ENCODE results near the gene ADAP1. TPM values are rescaled to one million over a fixed set of nuclear protein-coding genes. Genes with fewer than 3 reads are reported as not detected.

The ADAP1 gene
- total RNA-seq, 2 donors from 2014 or later = 24.5 to 24.6 TPM

GRCh38 chr7:883055-884021 is 71.1 kb downstream of the ADAP1 start:
- peaks cover 7 to 39% of the 10 kb centered on the region in 2 donors for H3K4me1 ChIP-seq (ENCODE audit: control insufficient read depth in 1 of 2, low read depth in 2 of 2)
- no peak overlapping the region for H3K27ac ChIP-seq
- no peaks in the 10 kb centered on the region for H3K27me3 ChIP-seq (replicated peaks; ENCODE audit: insufficient read depth)
- H3K9me3 ChIP-seq = no peaks in the 10 kb centered on the region
- no peak for ATAC-seq (ENCODE audit: insufficient number of reproducible peaks, low FRiP score, low read depth)
- DNase-seq (ENCODE audit: low spot score) = no peak
- peaks cover 25% of the 10 kb centered on the region for H3K36me3 ChIP-seq
- H3K4me3 ChIP-seq = no peak overlapping the region
- no peak for TF ChIP-seq CTCF (IDR thresholded peaks at IDR 0.05)

GRCh38 chr7:882336-883035 is 72.0 kb downstream of the ADAP1 start:
- no peaks in the 10 kb centered on the region for H3K9me3 ChIP-seq
- no peaks in the 10 kb centered on the region for H3K27me3 ChIP-seq (replicated peaks; ENCODE audit: insufficient read depth)
- peaks cover 10 to 45% of the 10 kb centered on the region in 2 donors for H3K4me1 ChIP-seq (ENCODE audit: control insufficient read depth in 1 of 2, low read depth in 2 of 2)
- TF ChIP-seq CTCF (IDR thresholded peaks at IDR 0.05) = no peak
- H3K4me3 ChIP-seq = no peak overlapping the region
- ATAC-seq (ENCODE audit: insufficient number of reproducible peaks, low FRiP score, low read depth) (no peak), DNase-seq (ENCODE audit: low spot score) (no peak)
- H3K27ac ChIP-seq = no peak overlapping the region
- peaks cover 17% of the 10 kb centered on the region for H3K36me3 ChIP-seq

- TF ChIP-seq CTCF (IDR thresholded peaks at IDR 0.05) = no peak
- Histone ChIP-seq H3K36me3 (peaks cover 10% of the 10 kb centered on the region), H3K27ac (no peak overlapping the region), H3K27me3 (replicated peaks; ENCODE audit: insufficient read depth) (no peaks in the 10 kb centered on the region), H3K4me1 (ENCODE audit: control insufficient read depth in 1 of 2, low read depth in 2 of 2) (peaks cover 10 to 45% of the 10 kb centered on the region in 2 donors), H3K4me3 (no peak overlapping the region), H3K9me3 (no peaks in the 10 kb centered on the region)
- ATAC-seq (ENCODE audit: insufficient number of reproducible peaks, low FRiP score, low read depth) = no peak
- no peak for DNase-seq (ENCODE audit: low spot score)
Observed at GRCh38 chr7:881441-882234, 72.8 kb downstream of the ADAP1 start.

GRCh38 chr7:880450-880849 is 74.0 kb downstream of the ADAP1 start:
- no peak overlapping the region for H3K27ac ChIP-seq
- H3K4me3 ChIP-seq = no peak overlapping the region
- no peaks in the 10 kb centered on the region for H3K27me3 ChIP-seq (replicated peaks; ENCODE audit: insufficient read depth)
- H3K9me3 ChIP-seq = no peaks in the 10 kb centered on the region
- DNase-seq (ENCODE audit: low spot score) (no peak), ATAC-seq (ENCODE audit: insufficient number of reproducible peaks, low FRiP score, low read depth) (no peak)
- H3K4me1 ChIP-seq (ENCODE audit: control insufficient read depth in 1 of 2, low read depth in 2 of 2) = peaks cover 15 to 49% of the 10 kb centered on the region in 2 donors
- TF ChIP-seq CTCF (IDR thresholded peaks at IDR 0.05) = no peak
- H3K36me3 ChIP-seq = peaks cover 2% of the 10 kb centered on the region

Measured in thoracic aorta (tissue), 2 donors.